HG03469 (cell line): Measurements from ENCODE around the gene C14orf119.
A peak's percentile ranks its signal among the peaks of the same experiment; 100 is the strongest.

Experiments used
- ATAC-seq: cut with Tn5 transposase; IDR thresholded peaks from one replicate; pipeline ENCODE4 v1.9.1; 2021; ENCODE audit warnings: mild to moderate bottlenecking, moderate library complexity, moderate number of reproducible peaks; ENCODE audit not compliant: unreplicated experiment

C14orf119 gene

DNA sequence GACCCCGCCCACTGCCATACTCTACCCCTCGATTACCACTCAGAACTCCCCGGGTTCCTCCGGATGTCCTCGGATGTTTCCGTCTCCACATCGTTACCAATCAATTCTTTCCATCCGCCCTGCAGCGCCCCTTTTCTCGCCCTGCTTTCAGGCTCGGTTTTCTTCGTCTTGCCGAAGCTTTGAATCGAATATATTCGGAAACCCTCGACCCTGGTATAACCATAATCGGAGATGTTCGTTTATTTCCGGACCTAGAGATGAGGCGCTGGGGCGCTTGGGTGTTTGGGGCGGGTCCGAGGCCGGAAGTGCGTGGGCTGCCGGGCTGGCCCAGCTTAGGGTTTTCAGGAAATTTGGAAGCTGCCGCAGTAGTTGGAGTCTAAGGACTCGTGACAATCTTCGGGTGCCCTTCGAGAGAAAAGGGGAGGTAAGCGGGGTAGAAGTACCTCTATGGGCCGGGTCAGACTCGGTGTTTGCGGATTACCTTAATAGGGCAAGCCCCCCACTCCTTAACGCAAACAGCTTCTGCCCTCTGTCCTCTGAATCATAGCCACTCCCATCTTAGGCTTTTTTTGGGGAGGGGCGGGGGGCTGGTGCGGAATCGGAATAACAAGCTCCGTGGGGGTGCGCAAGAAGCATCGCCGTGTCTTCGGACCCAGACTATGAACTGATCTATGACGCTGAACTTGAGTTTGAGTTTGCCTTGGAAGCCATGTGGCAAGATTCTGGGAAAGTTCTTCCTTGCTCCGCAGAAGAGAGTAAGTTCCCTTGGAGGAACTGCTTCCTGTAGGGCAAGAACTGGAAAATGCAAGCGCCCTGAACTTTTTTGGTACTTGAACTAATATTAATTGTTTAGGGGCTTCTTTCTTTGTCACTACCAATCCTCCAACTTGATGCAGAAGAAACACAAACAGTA lies at the start of gene C14orf119:
TSS of gene C14orf119 (plus strand) at position 310 of the 913 bp plus-strand sequence. CDS start 2,154 bp downstream, outside the sequence.
- peak; percentile 87 for ATAC-seq

DNA sequence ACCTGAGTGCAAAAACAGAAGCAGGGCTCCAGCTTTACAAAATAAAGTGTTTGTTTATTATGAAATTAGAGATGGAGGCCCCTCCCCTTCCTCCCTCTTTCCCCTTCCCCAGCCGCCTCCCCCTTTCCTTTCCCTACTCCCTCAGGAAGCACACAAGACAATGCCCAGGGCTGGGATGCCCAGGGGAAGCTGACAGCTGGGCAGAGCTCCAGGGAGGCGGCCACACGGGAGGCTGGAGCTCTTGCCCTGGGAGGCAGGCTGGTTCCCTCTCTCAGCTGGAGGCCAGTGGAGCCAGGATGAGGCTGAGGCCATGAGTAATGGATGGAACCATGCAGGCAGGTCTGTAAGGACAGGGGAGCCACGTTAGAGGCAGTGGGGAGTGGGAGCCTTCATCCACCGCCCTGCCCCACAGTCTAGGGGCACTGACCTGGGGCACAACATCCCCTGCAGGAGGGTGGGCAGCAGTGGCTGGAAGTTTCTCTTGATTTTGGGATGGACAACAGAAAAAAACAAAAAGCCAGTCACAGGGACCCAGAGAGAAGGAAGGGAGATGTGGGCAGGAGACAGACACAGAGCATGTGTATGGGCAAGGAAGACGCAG lies 48.2 kb upstream of the C14orf119 start:
- no peak for ATAC-seq

- ATAC-seq: no peak
Measured at GRCh38 chr14:23047751-23048693, 47.3 kb upstream of the C14orf119 start.

- no peak for ATAC-seq
Measured at GRCh38 chr14:23049011-23049410, 46.3 kb upstream of the C14orf119 start.

GRCh38 chr14:23051141-23052057 lies 43.9 kb upstream of the C14orf119 start:
- no peak for ATAC-seq

DNA sequence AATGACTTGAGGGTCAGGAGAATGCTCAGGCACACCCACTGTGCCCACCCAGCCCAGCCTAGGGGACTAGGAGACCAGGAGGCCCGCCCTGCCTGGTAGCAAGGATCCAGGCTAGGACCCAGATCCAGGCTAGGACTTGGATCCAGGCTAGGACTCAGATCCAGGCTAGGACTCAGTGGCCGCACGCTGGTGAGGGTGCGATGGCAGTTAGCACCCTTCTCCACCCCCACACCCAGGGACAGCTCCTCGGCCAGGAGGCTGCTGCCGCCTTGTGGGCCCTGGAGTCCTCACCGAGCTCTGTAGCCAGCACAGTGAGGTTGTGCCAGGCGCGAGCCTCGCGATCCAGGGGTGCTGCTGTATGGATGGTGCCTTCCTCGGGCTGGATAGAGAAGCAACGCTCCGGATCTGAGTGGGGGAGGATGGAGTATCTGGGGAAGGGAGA lies 43.1 kb upstream of the C14orf119 start:
- no peak for ATAC-seq

GRCh38 chr14:23052671-23053070 lies 42.6 kb upstream of the C14orf119 start:
- no peak for ATAC-seq

GRCh38 chr14:23053426-23053825 lies 41.9 kb upstream of the C14orf119 start:
- no peak for ATAC-seq

GRCh38 chr14:23054000-23054811 lies 41.1 kb upstream of the C14orf119 start:
- no peak for ATAC-seq

DNA sequence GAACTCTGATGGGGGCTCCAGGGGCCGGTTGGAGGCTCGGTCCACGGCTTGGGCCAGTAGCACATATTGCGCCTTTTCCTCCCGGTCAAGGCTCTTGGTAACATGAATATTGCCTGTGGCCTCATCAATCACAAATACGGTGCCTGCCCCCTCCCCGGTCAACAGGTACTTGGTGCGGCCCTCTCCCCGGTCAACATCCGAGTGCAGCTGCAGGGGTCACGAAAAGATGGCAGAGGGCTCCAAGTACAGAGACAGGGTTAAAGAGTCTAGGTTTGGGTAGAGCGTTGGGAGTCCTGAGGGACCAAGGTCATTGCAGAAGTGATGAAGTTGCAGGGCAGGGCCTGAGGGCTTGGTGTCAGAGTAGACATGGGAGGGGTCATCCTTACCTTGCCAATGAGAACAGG lies 40.2 kb upstream of the C14orf119 start:
- ATAC-seq: no peak

GRCh38 chr14:23055621-23056144 lies 39.6 kb upstream of the C14orf119 start:
- ATAC-seq: no peak

GRCh38 chr14:23056145-23056955 lies 39.0 kb upstream of the C14orf119 start:
- ATAC-seq: peak; percentile 40

- no peak for ATAC-seq
Measured at GRCh38 chr14:23056956-23057756, 38.1 kb upstream of the C14orf119 start, which contains the start of gene CDH24. Gene CDH24, minus strand, starts transcription at chr14:23057520. Its CDS starts 1,787 bp downstream, at chr14:23055733.

DNA sequence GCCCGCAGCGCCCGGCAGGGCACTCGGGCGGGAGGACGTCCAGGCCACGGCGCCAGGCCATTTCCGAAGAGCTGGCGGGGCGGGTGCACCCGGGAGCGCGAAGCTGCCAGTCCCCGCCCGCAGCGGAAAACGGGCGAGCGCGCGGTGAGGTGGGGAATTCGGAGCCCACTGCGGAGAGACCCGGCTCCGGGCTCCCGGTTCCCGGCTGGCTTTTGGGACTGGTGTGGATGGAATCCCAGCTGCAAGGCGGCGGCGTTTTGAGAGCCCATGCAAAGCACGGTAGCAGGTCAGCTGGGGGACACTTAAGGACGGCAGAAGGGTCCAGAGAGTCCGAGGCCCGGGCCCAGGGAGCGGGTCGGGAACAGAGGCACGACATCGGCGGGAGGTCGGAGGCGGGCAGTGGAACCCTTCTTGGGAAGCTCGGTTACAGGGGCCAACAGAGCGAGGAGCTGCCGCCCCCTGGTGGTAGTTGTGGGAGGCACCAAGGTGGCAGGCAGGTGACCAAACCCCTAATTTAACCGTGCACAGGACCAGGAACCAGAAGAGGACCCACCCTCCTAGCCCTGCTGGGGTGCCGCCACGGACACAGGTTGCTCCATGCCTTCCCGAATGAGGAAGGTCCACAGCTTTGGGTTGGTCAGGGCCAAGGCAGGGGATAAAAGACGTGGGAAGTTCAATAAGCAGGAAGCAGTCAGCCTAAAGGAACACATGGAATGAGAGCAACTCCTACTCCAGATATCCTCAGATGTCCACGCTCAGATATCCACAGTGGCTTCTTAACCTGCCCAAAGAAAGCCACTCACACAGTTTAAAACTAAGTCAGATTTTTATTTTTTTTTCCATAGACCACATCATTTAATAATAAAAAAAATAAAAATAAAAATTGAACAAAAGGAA lies 37.3 kb upstream of the C14orf119 start:
- ATAC-seq: peak; percentile 39

DNA sequence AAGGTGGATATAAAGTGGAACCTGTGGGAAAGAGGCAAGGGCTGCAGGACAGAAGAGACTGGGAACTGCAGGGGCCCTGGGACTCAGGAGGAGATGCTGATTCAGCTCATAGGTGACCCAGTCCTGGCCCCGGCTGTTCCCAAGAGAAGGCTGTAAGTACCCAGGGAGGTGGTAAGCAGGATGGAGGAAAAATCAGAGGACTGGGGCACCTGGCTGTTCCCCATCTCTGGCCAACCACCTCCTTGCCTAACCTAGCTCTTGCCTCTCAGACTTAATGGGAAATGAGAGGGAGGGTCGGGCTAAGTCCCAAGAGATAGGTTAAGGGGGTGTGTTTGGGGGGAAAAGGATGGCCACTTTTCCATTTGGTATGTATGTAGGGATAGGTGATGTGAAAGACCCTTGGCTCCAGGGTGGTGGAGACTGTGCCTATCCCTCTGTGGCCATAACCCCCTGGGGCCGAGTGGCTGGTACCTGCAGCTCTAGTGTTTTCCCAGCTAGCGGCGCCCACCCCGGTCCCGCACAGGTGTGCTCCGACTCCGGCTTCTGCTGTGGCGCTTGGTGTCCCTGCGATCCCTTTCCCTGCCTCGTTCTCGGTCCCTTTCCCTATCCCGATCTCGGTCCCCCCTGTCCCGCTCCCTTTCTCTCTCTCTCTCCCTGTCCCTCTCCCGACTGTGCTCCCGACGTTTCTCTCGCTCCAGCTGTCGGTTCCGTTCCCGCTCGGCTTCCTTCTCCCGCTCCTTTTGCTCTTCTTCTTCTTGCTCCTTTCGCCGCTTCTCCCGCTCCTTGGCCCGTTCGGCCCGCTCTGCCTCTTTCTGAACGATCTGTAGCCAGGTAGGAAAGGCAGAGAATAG lies 36.4 kb upstream of the C14orf119 start:
- no peak for ATAC-seq
